ENCODE data around the gene RPE.

The RPE gene

GRCh38 chr2:210002158-210003157, at the start of gene RPE:
TSS of gene RPE (plus strand) at chr2:210002638. CDS start at chr2:210002662, 24 bp downstream.
- DNase-seq, result peak; percentile 89

GRCh38 chr2:209956271-209956670, 46.2 kb upstream of the RPE start:
- DNase-seq, result no peak

- DNase-seq, result no peak
Observed at GRCh38 chr2:209958016-209958415, 44.4 kb upstream of the RPE start.

- no peak for DNase-seq
Observed at GRCh38 chr2:209960045-209960444, 42.4 kb upstream of the RPE start.

GRCh38 chr2:209960676-209961630, 41.5 kb upstream of the RPE start:
- DNase-seq, result peak; percentile 43

- no peak for DNase-seq
Observed at GRCh38 chr2:209965723-209966122, 36.7 kb upstream of the RPE start.

- no peak for DNase-seq
Observed at GRCh38 chr2:209969692-209970091, 32.7 kb upstream of the RPE start.

- no peak for DNase-seq
Observed at GRCh38 chr2:209970271-209970670, 32.2 kb upstream of the RPE start.

- no peak for DNase-seq
Observed at GRCh38 chr2:209970711-209971110, 31.7 kb upstream of the RPE start.

- no peak for DNase-seq
Observed at GRCh38 chr2:209973328-209973727, 29.1 kb upstream of the RPE start.

- DNase-seq, result no peak
Observed at GRCh38 chr2:209974576-209974975, 27.9 kb upstream of the RPE start.

GRCh38 chr2:209976698-209977385, 25.6 kb upstream of the RPE start:
- no peak for DNase-seq

- DNase-seq, result peak; percentile 2
Observed at GRCh38 chr2:209977386-209978239, 24.8 kb upstream of the RPE start.

- DNase-seq, result no peak
Observed at GRCh38 chr2:209984291-209984690, 18.1 kb upstream of the RPE start.

- DNase-seq, result no peak
Observed at GRCh38 chr2:209985874-209986273, 16.6 kb upstream of the RPE start.

- no peak for DNase-seq
Observed at GRCh38 chr2:209986415-209986814, 16.0 kb upstream of the RPE start.

GRCh38 chr2:209988010-209988409, 14.4 kb upstream of the RPE start:
- no peak for DNase-seq

- no peak for DNase-seq
Observed at GRCh38 chr2:209990838-209991237, 11.6 kb upstream of the RPE start.

GRCh38 chr2:209993968-209994367, 8.5 kb upstream of the RPE start:
- no peak for DNase-seq

GRCh38 chr2:209998596-209998995, 3.8 kb upstream of the RPE start:
- no peak for DNase-seq

- DNase-seq, result no peak
Observed at GRCh38 chr2:210000464-210001324, 1.7 kb upstream of the RPE start.
